Caco-2 (cell line): Measurements from ENCODE around the gene ATP2A1. TPM values are rescaled to one million over a fixed set of nuclear protein-coding genes. Genes with fewer than 3 reads are reported as not detected.
"Not testable (repeated sequence)": the region's sequence is repeated elsewhere in the genome, so short reads cannot be mapped to it uniquely, and the experiment has no call there.

Experiments used
- BruUV-seq: library from RNA; stranded (reverse); fragments of 400-500 nt; replicated peaks from 2 replicates; lab custom pipeline; 2021; lab: Mats Ljungman, UMichigan
- CTCF ChIA-PET: fragments of 300-600 bp; sonication (Branson Sonifier 250); formaldehyde crosslinking; loops from one replicate; lab custom pipeline; 2022; ENCODE audit warnings: antibody characterized with exemption; lab: Charles Lee
- POLR2A ChIA-PET: fragments of 300-600 bp; sonication (Branson Sonifier 250); formaldehyde crosslinking; loops from one replicate; lab custom pipeline; 2022; ENCODE audit warnings: antibody characterized with exemption; lab: Charles Lee
- DNase-seq, 2 experiments: peaks; one replicate each; pipeline versions ENCODE4 v3.0.0 to v3.0.0-alpha.2; 2020 to 2022
- H3K27me3 ChIP-seq: replicated peaks from 2 replicates; pipeline ENCODE4 v1.6.0; 2011; ENCODE audit warnings: low read length; ENCODE audit not compliant: control insufficient read depth, insufficient read depth
- H3K36me3 ChIP-seq: 2 replicates; pipeline ENCODE4 v1.5.1; 2011; ENCODE audit warnings: low read length; ENCODE audit not compliant: control insufficient read depth, insufficient read depth
- H3K4me1 ChIP-seq: fragments of 250-450 bp; sonication (Bioruptor Pico); 2 replicates; pipeline ENCODE4 v1.5.1; 2020; ENCODE audit warnings: mild to moderate bottlenecking
- H3K4me3 ChIP-seq: 2 replicates; pipeline ENCODE4 v1.5.1; 2011; ENCODE audit warnings: low read depth, mild to moderate bottlenecking, control low read depth, low read length
- H3K9me3 ChIP-seq: fragments of 250-450 bp; sonication (Bioruptor Pico); 2 replicates; pipeline ENCODE4 v1.5.1; 2020; ENCODE audit warnings: mild to moderate bottlenecking, moderate library complexity
- H3K27ac Mint-ChIP-seq: one replicate; pipeline ENCODE4 v1.8.0; 2022; ENCODE audit warnings: mixed read lengths; ENCODE audit not compliant: unreplicated experiment
- H3K27me3 Mint-ChIP-seq: one replicate; pipeline ENCODE4 v1.8.0; 2022; ENCODE audit warnings: mixed read lengths; ENCODE audit not compliant: insufficient read depth, unreplicated experiment
- H3K36me3 Mint-ChIP-seq: one replicate; pipeline ENCODE4 v1.8.0; 2022; ENCODE audit warnings: mild to moderate bottlenecking, mixed read lengths; ENCODE audit not compliant: insufficient read depth, unreplicated experiment
- H3K4me1 Mint-ChIP-seq: one replicate; pipeline ENCODE4 v1.8.0; 2022; ENCODE audit warnings: low read depth, mixed read lengths; ENCODE audit not compliant: unreplicated experiment
- H3K4me3 Mint-ChIP-seq: one replicate; pipeline ENCODE4 v1.8.0; 2022; ENCODE audit warnings: mild to moderate bottlenecking, moderate library complexity, mixed read lengths; ENCODE audit not compliant: unreplicated experiment
- H3K9me3 Mint-ChIP-seq: one replicate; pipeline ENCODE4 v1.8.0; 2022; ENCODE audit warnings: mixed read lengths; ENCODE audit not compliant: unreplicated experiment
- CTCF ChIP-seq, 2 experiments: fragments of 200-600 bp in 1 of 2; IDR thresholded peaks; 1 replicate in 1 of 2; 2 replicates in 1 of 2; pipeline versions ENCODE4 v1.5.1 to v1.8.0; 2011 to 2022; ENCODE audit warnings: antibody characterized with exemption in 1 of 2, control low read depth in 1 of 2, inconsistent platforms in 1 of 2, low read depth in 1 of 2, low read length in 1 of 2, mild to moderate bottlenecking in 1 of 2, moderate library complexity in 1 of 2; ENCODE audit not compliant: insufficient read depth in 1 of 2, severe bottlenecking in 1 of 2, unreplicated experiment in 1 of 2
- intact Hi-C: fragments of 100-400 bp; cut with micrococcal nuclease; formaldehyde crosslinking; loops from one replicate; pipeline ENCODE4 v1.10.0; 2022; ENCODE audit not compliant: unreplicated experiment
- total RNA-seq: library from RNA; stranded (reverse); gene quantifications from 2 replicates; pipeline ENCODE4 v1.2.3, GENCODE V29; 2022

ATP2A1 gene
- total RNA-seq, 1 experiment from 2014 or later: 2.3 TPM

GRCh38 chr16:28883221-28883996 lies 5.1 kb downstream of the ATP2A1 start:
- DNase-seq: no peak
- Mint-ChIP-seq H3K27ac (peak overlapping the region; percentile 4), H3K4me1 (no peaks in the 10 kb centered on the region), H3K27me3 (no peaks in the 10 kb centered on the region), H3K4me3 (no peak overlapping the region), H3K36me3 (peaks cover 13% of the 10 kb centered on the region), H3K9me3 (no peaks in the 10 kb centered on the region)
- Histone ChIP-seq H3K4me1 (peaks cover 4% of the 10 kb centered on the region; the same call in 1 of the 2 replicates), H3K36me3 (peaks cover 1% of the 10 kb centered on the region; the same call in 1 of the 2 replicates), H3K9me3 (no peaks in the 10 kb centered on the region), H3K4me3 (no peak overlapping the region), H3K27me3 (no peaks in the 10 kb centered on the region)
- TF ChIP-seq CTCF (IDR thresholded peaks at IDR 0.05; ENCODE audit: insufficient read depth in 1 of 2, low read depth in 1 of 2, low read length in 1 of 2, severe bottlenecking in 1 of 2, unreplicated experiment in 1 of 2): no peak
- no TSS peak for BruUV-seq
- CTCF ChIA-PET: no interaction called here
- intact Hi-C loops: no loop called here
- POLR2A ChIA-PET: no interaction called here

GRCh38 chr16:28884045-28884444 lies 5.8 kb downstream of the ATP2A1 start:
- CTCF ChIA-PET: no interaction called here
- Mint-ChIP-seq H3K4me3 (no peak overlapping the region), H3K9me3 (no peaks in the 10 kb centered on the region)

GRCh38 chr16:28886945-28887344 lies 8.7 kb downstream of the ATP2A1 start:
- DNase-seq: no peak
- H3K36me3 ChIP-seq: no peaks in the 10 kb centered on the region
- no peaks in the 10 kb centered on the region for H3K9me3 ChIP-seq
- CTCF ChIA-PET: no interaction called here
- Mint-ChIP-seq H3K27ac (no peak overlapping the region), H3K4me3 (no peak overlapping the region), H3K9me3 (no peaks in the 10 kb centered on the region), H3K36me3 (no peaks in the 10 kb centered on the region), H3K27me3 (no peaks in the 10 kb centered on the region), H3K4me1 (no peaks in the 10 kb centered on the region)
- no TSS peak for BruUV-seq
- H3K4me3 ChIP-seq: no peak overlapping the region
- TF ChIP-seq CTCF (IDR thresholded peaks at IDR 0.05; ENCODE audit: insufficient read depth in 1 of 2, low read depth in 1 of 2, low read length in 1 of 2, severe bottlenecking in 1 of 2, unreplicated experiment in 1 of 2): no peak
- H3K27me3 ChIP-seq: no peaks in the 10 kb centered on the region
- POLR2A ChIA-PET: no interaction called here
- intact Hi-C loops: no loop called here
- no peaks in the 10 kb centered on the region for H3K4me1 ChIP-seq

More at GRCh38 chr16:28884045-28884444, 5.8 kb downstream of the ATP2A1 start:
- no TSS peak for BruUV-seq
- POLR2A ChIA-PET: no interaction called here
- no peaks in the 10 kb centered on the region for H3K27me3 Mint-ChIP-seq
- Histone ChIP-seq H3K4me1 (no peaks in the 10 kb centered on the region), H3K36me3 (peaks cover 1% of the 10 kb centered on the region; the same call in 1 of the 2 replicates), H3K4me3 (no peak overlapping the region), H3K27me3 (no peaks in the 10 kb centered on the region), H3K9me3 (no peaks in the 10 kb centered on the region)
- H3K27ac Mint-ChIP-seq: peak overlapping the region; percentile 4
- TF ChIP-seq CTCF (IDR thresholded peaks at IDR 0.05; ENCODE audit: insufficient read depth in 1 of 2, low read depth in 1 of 2, low read length in 1 of 2, severe bottlenecking in 1 of 2, unreplicated experiment in 1 of 2): no peak
- no peaks in the 10 kb centered on the region for H3K4me1 Mint-ChIP-seq
- DNase-seq: no peak
- H3K36me3 Mint-ChIP-seq: peaks cover 8% of the 10 kb centered on the region
- intact Hi-C loops: no loop called here

GRCh38 chr16:28890355-28890754 lies 12.1 kb downstream of the ATP2A1 start:
- BruUV-seq, H3K27ac Mint-ChIP-seq, H3K36me3 Mint-ChIP-seq, H3K4me3 ChIP-seq, H3K27me3 Mint-ChIP-seq, H3K9me3 ChIP-seq, intact Hi-C loops, POLR2A ChIA-PET, H3K36me3 ChIP-seq, H3K4me3 Mint-ChIP-seq, H3K27me3 ChIP-seq, H3K4me1 ChIP-seq, DNase-seq, H3K9me3 Mint-ChIP-seq, H3K4me1 Mint-ChIP-seq, CTCF ChIA-PET: not testable (repeated sequence)
